A673 (cell line): ENCODE data around the gene OR8K1. TPM values are rescaled to one million over a fixed set of nuclear protein-coding genes. Genes with fewer than 3 reads are reported as not detected.

Source experiments
- BruUV-seq: library from RNA; stranded (reverse); fragments of 400-500 nt; replicated peaks from 2 replicates; lab custom pipeline; 2021; lab: Mats Ljungman, UMichigan
- CTCF ChIA-PET: fragments of 300-600 bp; sonication (Branson Sonifier 250); formaldehyde crosslinking; loops from one replicate; lab custom pipeline; 2022; ENCODE audit warnings: antibody characterized with exemption; lab: Charles Lee
- POLR2A ChIA-PET: fragments of 300-600 bp; sonication (Branson Sonifier 250); formaldehyde crosslinking; loops from one replicate; lab custom pipeline; 2022; ENCODE audit warnings: antibody characterized with exemption; ENCODE audit not compliant: low non-redundant PET; lab: Charles Lee
- DNase-seq: peaks from one replicate; pipeline ENCODE4 v3.0.0-alpha.2; 2015; ENCODE audit warnings: low spot score
- H3K27ac ChIP-seq: fragments of 200-600 bp; sonication (generic); 2 replicates; pipeline ENCODE4 v1.5.1; 2016; ENCODE audit warnings: mixed run types, low read depth, mild to moderate bottlenecking, mixed read lengths, antibody characterized with exemption, low read length; ENCODE audit not compliant: poor library complexity, severe bottlenecking
- H3K27me3 ChIP-seq: fragments of 200-600 bp; sonication (generic); replicated peaks from 2 replicates; pipeline ENCODE4 v1.6.1; 2017; ENCODE audit warnings: mixed run types, low read depth, mild to moderate bottlenecking, mixed read lengths, antibody characterized with exemption, low read length; ENCODE audit not compliant: insufficient read depth, poor library complexity
- H3K36me3 ChIP-seq: fragments of 200-600 bp; sonication (generic); 2 replicates; pipeline ENCODE4 v1.6.1; 2016; ENCODE audit warnings: mixed run types, mild to moderate bottlenecking, mixed read lengths, antibody characterized with exemption, low read length; ENCODE audit not compliant: insufficient read depth, poor library complexity, severe bottlenecking
- H3K4me1 ChIP-seq: fragments of 200-600 bp; sonication (generic); 2 replicates; pipeline ENCODE4 v1.6.1; 2017; ENCODE audit warnings: mixed run types, mild to moderate bottlenecking, mixed read lengths, antibody characterized with exemption, low read length; ENCODE audit not compliant: insufficient read depth, poor library complexity, severe bottlenecking
- H3K4me3 ChIP-seq: fragments of 200-600 bp; sonication (generic); 2 replicates; pipeline ENCODE4 v1.5.1; 2016; ENCODE audit warnings: low read depth, mixed run types, mild to moderate bottlenecking, mixed read lengths, low read length; ENCODE audit not compliant: poor library complexity, severe bottlenecking
- H3K9me3 ChIP-seq: fragments of 200-600 bp; sonication (generic); 2 replicates; pipeline ENCODE4 v1.6.1; 2016; ENCODE audit warnings: mixed run types, low read depth, mild to moderate bottlenecking, mixed read lengths, antibody characterized with exemption, low read length; ENCODE audit not compliant: poor library complexity, severe bottlenecking
- EZH2 ChIP-seq: fragments of 200-600 bp; sonication (generic); IDR thresholded peaks from 2 replicates; pipeline ENCODE4 v1.6.1; 2017; ENCODE audit warnings: borderline replicate concordance, low read depth, mild to moderate bottlenecking, mixed read lengths, antibody characterized with exemption, low read length; ENCODE audit not compliant: poor library complexity, severe bottlenecking
- intact Hi-C: fragments of 100-400 bp; cut with micrococcal nuclease; formaldehyde crosslinking; loops from one replicate; pipeline ENCODE4 v1.10.0; 2022; ENCODE audit not compliant: unreplicated experiment
- total RNA-seq: library from RNA; stranded (reverse); gene quantifications from 2 replicates; pipeline ENCODE4 v1.2.3, GENCODE V29; 2021
- TF ChIP-seq, protein P1 (sequence below): fragments of 300-800, 200-600 bp; sonication (generic); conservative IDR thresholded peaks from 2 replicates; pipeline ENCODE4 v1.5.1; 2017; ENCODE audit warnings: low read depth, mild to moderate bottlenecking, antibody characterized with exemption, low read length, moderate library complexity, mixed read lengths

The OR8K1 gene
- total RNA-seq, 1 experiment from 2014 or later = not detected

DNA sequence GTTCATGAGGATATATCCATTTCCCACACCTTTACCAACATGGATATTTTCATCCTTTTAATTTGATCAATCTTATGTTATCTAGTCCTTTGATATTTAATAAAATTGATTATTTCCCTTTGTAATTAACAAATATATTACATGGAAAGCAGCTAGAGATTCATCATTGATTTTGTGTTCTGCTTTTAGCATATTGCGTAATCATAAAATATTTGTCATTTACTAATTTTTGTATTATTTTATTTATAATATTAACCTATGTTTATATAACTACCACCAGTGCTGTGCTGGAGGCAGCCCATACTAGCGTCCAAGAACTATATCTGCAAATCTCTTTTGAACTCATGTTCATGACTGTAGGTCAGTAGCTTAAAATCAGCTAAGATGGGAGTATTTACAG, 34.3 kb downstream of the OR8K1 start:
- no TSS peak for BruUV-seq
- no peak overlapping the region for H3K4me3 ChIP-seq
- no peak overlapping the region for H3K27ac ChIP-seq
- no peaks in the 10 kb centered on the region for H3K4me1 ChIP-seq
- no peak for DNase-seq
- POLR2A ChIA-PET = no interaction called here
- TF ChIP-seq, protein P1, sequence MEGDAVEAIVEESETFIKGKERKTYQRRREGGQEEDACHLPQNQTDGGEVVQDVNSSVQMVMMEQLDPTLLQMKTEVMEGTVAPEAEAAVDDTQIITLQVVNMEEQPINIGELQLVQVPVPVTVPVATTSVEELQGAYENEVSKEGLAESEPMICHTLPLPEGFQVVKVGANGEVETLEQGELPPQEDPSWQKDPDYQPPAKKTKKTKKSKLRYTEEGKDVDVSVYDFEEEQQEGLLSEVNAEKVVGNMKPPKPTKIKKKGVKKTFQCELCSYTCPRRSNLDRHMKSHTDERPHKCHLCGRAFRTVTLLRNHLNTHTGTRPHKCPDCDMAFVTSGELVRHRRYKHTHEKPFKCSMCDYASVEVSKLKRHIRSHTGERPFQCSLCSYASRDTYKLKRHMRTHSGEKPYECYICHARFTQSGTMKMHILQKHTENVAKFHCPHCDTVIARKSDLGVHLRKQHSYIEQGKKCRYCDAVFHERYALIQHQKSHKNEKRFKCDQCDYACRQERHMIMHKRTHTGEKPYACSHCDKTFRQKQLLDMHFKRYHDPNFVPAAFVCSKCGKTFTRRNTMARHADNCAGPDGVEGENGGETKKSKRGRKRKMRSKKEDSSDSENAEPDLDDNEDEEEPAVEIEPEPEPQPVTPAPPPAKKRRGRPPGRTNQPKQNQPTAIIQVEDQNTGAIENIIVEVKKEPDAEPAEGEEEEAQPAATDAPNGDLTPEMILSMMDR = no peak
- TF ChIP-seq EZH2 = no peak
- H3K27me3 ChIP-seq = no peaks in the 10 kb centered on the region
- CTCF ChIA-PET = no interaction called here
- no peaks in the 10 kb centered on the region for H3K36me3 ChIP-seq
- intact Hi-C loops = no loop called here
- H3K9me3 ChIP-seq = peaks cover 5% of the 10 kb centered on the region

DNA sequence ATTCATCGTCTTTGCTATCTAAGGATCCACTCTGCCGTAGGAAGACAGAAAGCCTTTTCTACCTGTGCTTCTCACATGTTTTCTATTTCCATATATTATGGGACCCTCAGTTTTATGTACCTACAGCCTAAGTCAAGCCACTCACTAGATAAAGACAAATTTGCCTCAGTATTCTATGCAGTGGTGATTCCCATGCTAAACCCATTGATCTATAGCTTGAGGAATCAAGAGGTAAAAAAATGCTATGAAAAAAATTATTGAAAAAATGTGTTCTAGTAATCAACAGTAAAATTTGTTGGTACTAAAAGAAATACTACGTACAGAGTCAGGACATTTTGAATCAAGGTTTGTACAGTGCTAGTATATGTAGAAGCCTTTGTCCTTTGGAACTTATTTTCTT, 48.5 kb downstream of the OR8K1 start:
- TF ChIP-seq EZH2 = no peak
- no TSS peak for BruUV-seq
- Histone ChIP-seq H3K27me3 (no peaks in the 10 kb centered on the region), H3K9me3 (peaks cover 3% of the 10 kb centered on the region), H3K27ac (no peak overlapping the region), H3K36me3 (no peaks in the 10 kb centered on the region), H3K4me1 (no peaks in the 10 kb centered on the region), H3K4me3 (no peak overlapping the region)
- POLR2A ChIA-PET = no interaction called here
- intact Hi-C loops = no loop called here
- no peak for DNase-seq
- CTCF ChIA-PET = no interaction called here

DNA sequence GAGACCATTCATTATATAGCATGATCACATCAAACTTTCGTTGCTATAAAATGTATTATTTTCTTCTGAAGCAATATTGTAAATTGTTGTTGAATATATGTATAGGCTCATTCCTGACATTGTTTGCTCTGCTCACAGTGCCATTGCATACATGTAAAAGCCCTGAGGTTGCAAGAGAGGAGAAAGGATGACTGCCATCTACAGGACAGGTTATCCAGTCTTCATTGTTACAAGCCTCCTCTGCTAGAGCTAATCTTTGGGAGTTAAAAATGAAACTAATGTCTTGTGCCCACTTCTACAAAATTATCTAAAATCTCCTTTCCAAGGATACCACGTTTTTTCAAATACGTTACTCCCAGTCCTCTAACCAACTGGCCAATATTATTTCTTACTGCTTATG, 50.2 kb downstream of the OR8K1 start:
- H3K27me3 ChIP-seq = no peaks in the 10 kb centered on the region
- DNase-seq = no peak
- intact Hi-C loops = no loop called here

More for the DNA sequence above, 50.2 kb downstream of the OR8K1 start:
- no peaks in the 10 kb centered on the region for H3K4me1 ChIP-seq
- H3K9me3 ChIP-seq = peaks cover 3% of the 10 kb centered on the region
- TF ChIP-seq EZH2 = no peak
- TF ChIP-seq, protein P1 = no peak
- no TSS peak for BruUV-seq
- no peaks in the 10 kb centered on the region for H3K36me3 ChIP-seq
- POLR2A ChIA-PET = no interaction called here
- CTCF ChIA-PET = no interaction called here
- H3K27ac ChIP-seq = no peak overlapping the region
- H3K4me3 ChIP-seq = no peak overlapping the region

Other genes starting within 250 kb of the OR8K1 start
- gene OR8H2, start 242.4 kb upstream of the OR8K1 start, total RNA-seq = not detected in 2 replicates
- not detected in 2 replicates for gene OR8H3, start 223.7 kb upstream of the OR8K1 start, total RNA-seq
- gene OR8J3, start 205.8 kb upstream of the OR8K1 start, total RNA-seq = not detected in 2 replicates
- not detected in 2 replicates for gene OR8K5, start 185.7 kb upstream of the OR8K1 start, total RNA-seq
- gene OR5J2, start 169.4 kb upstream of the OR8K1 start, total RNA-seq = not detected in 2 replicates
- gene OR5T2, start 111.8 kb upstream of the OR8K1 start, total RNA-seq = not detected in 2 replicates
- not detected in 2 replicates for gene OR5T3, start 93.8 kb upstream of the OR8K1 start, total RNA-seq
- gene OR5T1, start 71.9 kb upstream of the OR8K1 start, total RNA-seq = not detected in 2 replicates
- not detected in 2 replicates for gene OR8H1, start 53.8 kb upstream of the OR8K1 start, total RNA-seq
- gene OR8K3, start 30.9 kb upstream of the OR8K1 start, total RNA-seq = not detected in 2 replicates
- not detected in 2 replicates for gene OR8J1, start 8.3 kb downstream of the OR8K1 start, total RNA-seq
- not detected in 2 replicates for gene OR8U1, start 29.6 kb downstream of the OR8K1 start, total RNA-seq
- gene OR5AL1, start 66.7 kb downstream of the OR8K1 start, total RNA-seq = not detected in 2 replicates
- gene OR5M3, start 127.3 kb downstream of the OR8K1 start, total RNA-seq = not detected in 2 replicates
- gene OR5M8, start 145.3 kb downstream of the OR8K1 start, total RNA-seq = not detected in 2 replicates
- gene OR5M11, start 197.2 kb downstream of the OR8K1 start, total RNA-seq = not detected in 2 replicates
- gene OR5M10, start 231.7 kb downstream of the OR8K1 start, total RNA-seq = not detected in 2 replicates